PC-3 (cell line): ENCODE data around the gene RBM26.

Experiments
- CTCF ChIP-seq: fragments of 300-600 bp; sonication (generic); conservative IDR thresholded peaks from 2 replicates; pipeline ENCODE4 v1.5.1; 2017; ENCODE audit warnings: antibody characterized with exemption, low read depth, mild to moderate bottlenecking, low read length
- EZH2 ChIP-seq: fragments of 300-600 bp; sonication (generic); IDR thresholded peaks from one replicate; pipeline ENCODE4 v1.6.1; 2017; ENCODE audit warnings: antibody characterized with exemption, mild to moderate bottlenecking, low read length; ENCODE audit not compliant: unreplicated experiment
- EZH2phosphoT487 ChIP-seq: fragments of 300-600 bp; sonication (generic); IDR thresholded peaks from 2 replicates; pipeline ENCODE4 v1.6.1; 2018; ENCODE audit warnings: mild to moderate bottlenecking, antibody characterized with exemption, low read length, borderline replicate concordance

GRCh38 chr13:79435561-79435990 lies 29.5 kb upstream of the RBM26 start:
- no peak for TF ChIP-seq CTCF
- TF ChIP-seq EZH2, result no peak
- TF ChIP-seq EZH2phosphoT487, result no peak
